ENCODE data around the gene SASH1. TPM values are rescaled to one million over a fixed set of nuclear protein-coding genes. Genes with fewer than 3 reads are reported as not detected.

Gene SASH1
- total and polyA plus RNA-seq, 2 of the 8 experiments (the other 6 are each of a cell fraction or from before 2014, with no cell fraction given): 6.0 to 20.2 TPM

DNA sequence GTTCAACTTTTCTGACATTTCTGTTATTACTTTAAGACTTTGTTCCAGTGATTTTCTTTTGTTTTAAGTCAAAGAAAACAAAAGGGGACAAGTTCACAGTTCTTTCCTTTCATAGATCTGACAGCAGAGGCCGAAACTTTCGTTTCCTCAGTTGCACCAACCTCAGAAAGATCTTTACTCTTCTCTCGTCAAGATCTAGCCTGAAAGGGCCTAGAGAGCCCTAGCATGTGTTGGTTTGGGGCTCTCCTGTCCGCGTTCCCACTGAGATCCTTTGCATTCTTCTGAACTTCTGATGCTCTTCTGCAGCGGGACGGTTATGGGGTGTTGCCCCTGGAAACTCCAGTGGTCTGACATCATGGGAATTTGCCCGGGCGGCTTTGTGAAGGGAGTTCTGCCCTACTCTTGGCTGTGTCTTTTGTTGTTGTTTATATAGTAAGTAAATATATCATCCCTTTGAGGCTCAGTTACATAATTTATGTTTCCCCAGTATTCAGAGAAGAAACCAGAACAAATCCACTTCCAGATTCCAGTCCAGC lies 129.1 kb downstream of the SASH1 start (continued):
- TF ChIP-seq CHD1 (IDR thresholded peaks at IDR 0.05; ENCODE audit: low read depth, low read length): no peak
- TF ChIP-seq ASH2L (IDR thresholded peaks at IDR 0.05; ENCODE audit: low read length): no peak
- no peak for TF ChIP-seq MAX (IDR thresholded peaks at IDR 0.05)
- TF ChIP-seq KDM5A (IDR thresholded peaks at IDR 0.05; ENCODE audit: low read length): no peak

Measured in H1 (cell line).